Panc1 (cell line): ENCODE data around the gene REELD1. TPM values are rescaled to one million over a fixed set of nuclear protein-coding genes. Genes with fewer than 3 reads are reported as not detected.

Experiments used
- ATAC-seq: fragments of 200-7000 bp; cut with Tn5 transposase; 2 replicates; pipeline ENCODE4 v1.9.1; 2020; ENCODE audit warnings: mild to moderate bottlenecking, moderate library complexity
- BruUV-seq: library from RNA; stranded (reverse); fragments of 400-500 nt; replicated peaks from 2 replicates; lab custom pipeline; 2021; lab: Mats Ljungman, UMichigan
- CTCF ChIA-PET: fragments of 300-600 bp; sonication (Branson Sonifier 250); formaldehyde crosslinking; loops from one replicate; lab custom pipeline; 2022; ENCODE audit warnings: antibody characterized with exemption; lab: Charles Lee
- POLR2A ChIA-PET: fragments of 300-600 bp; sonication (Branson Sonifier 250); formaldehyde crosslinking; loops from one replicate; lab custom pipeline; 2022; ENCODE audit warnings: antibody characterized with exemption; lab: Charles Lee
- DNase-seq: peaks from one replicate; pipeline ENCODE4 v3.0.0-alpha.2; 2010; ENCODE audit warnings: low read depth, low spot score
- H3K27ac ChIP-seq: 2 replicates; pipeline ENCODE4 v1.5.1; 2011; ENCODE audit warnings: mild to moderate bottlenecking, low read length, inconsistent platforms
- H3K27me3 ChIP-seq: fragments of 200-500 bp; sonication (Bioruptor generic); 2 replicates; pipeline ENCODE4 v1.6.0; 2014; ENCODE audit warnings: low read length, inconsistent platforms; ENCODE audit not compliant: control insufficient read depth, insufficient read depth
- H3K36me3 ChIP-seq: fragments of 200-500 bp; sonication (Bioruptor generic); 2 replicates; pipeline ENCODE4 v1.5.1; 2014; ENCODE audit warnings: inconsistent platforms, mild to moderate bottlenecking, low read length, moderate library complexity; ENCODE audit not compliant: control insufficient read depth, insufficient read depth
- H3K4me1 ChIP-seq: 2 replicates; pipeline ENCODE4 v1.5.1; 2011; ENCODE audit warnings: inconsistent platforms, mild to moderate bottlenecking, low read length, moderate library complexity; ENCODE audit not compliant: control insufficient read depth, insufficient read depth
- H3K4me3 ChIP-seq, 2 experiments: 2 replicates each; pipeline ENCODE4 v1.5.1; 2011 to 2012; ENCODE audit warnings: low read depth in 2 of 2, low read length in 2 of 2, mild to moderate bottlenecking in 2 of 2, inconsistent platforms in 1 of 2, moderate library complexity in 1 of 2
- H3K9me3 ChIP-seq: fragments of 200-500 bp; sonication (Bioruptor generic); 2 replicates; pipeline ENCODE4 v1.5.1; 2014; ENCODE audit warnings: low read depth, mild to moderate bottlenecking, inconsistent platforms, low read length, moderate library complexity; ENCODE audit not compliant: control insufficient read depth, insufficient read depth
- POLR2AphosphoS5 ChIP-seq: IDR thresholded peaks from 2 replicates; pipeline ENCODE4 v1.6.1; 2012; ENCODE audit warnings: mild to moderate bottlenecking, low read depth, low read length, moderate library complexity
- SIN3A ChIP-seq: IDR thresholded peaks from 2 replicates; pipeline ENCODE4 v1.6.1; 2012; ENCODE audit warnings: low read depth, mild to moderate bottlenecking, low read length, moderate library complexity, borderline replicate concordance; ENCODE audit not compliant: insufficient read depth
- TCF7L2 ChIP-seq: IDR thresholded peaks from 2 replicates; pipeline ENCODE4 v1.6.1; 2011; ENCODE audit warnings: mild to moderate bottlenecking, low read depth, low read length, inconsistent platforms
- in situ Hi-C: cut with HindIII; loops from 2 replicates; pipeline ENCODE4 v1.10.0; 2016; ENCODE audit warnings: low sequenced_read_pairs, low pct_unique_long_range_greater_than_20kb
- intact Hi-C: fragments of 100-400 bp; cut with micrococcal nuclease; formaldehyde crosslinking; loops from one replicate; pipeline ENCODE4 v1.10.0; 2022; ENCODE audit not compliant: unreplicated experiment
- total RNA-seq: library from RNA; stranded (reverse); gene quantifications from one replicate; pipeline ENCODE4 v1.2.1, GENCODE V29; 2021; ENCODE audit not compliant: unreplicated experiment
- TF ChIP-seq, protein P1 (sequence below): fragments of 450-650 bp; IDR thresholded peaks from 2 replicates; pipeline ENCODE4 v1.5.1; 2017; ENCODE audit warnings: mild to moderate bottlenecking
- TF ChIP-seq, protein P2 (sequence below), 2 experiments: IDR thresholded peaks; 2 replicates each; pipeline ENCODE4 v1.6.1; 2011 to 2012; ENCODE audit warnings: low read depth in 2 of 2, control low read depth in 1 of 2, low read length in 1 of 2, mild to moderate bottlenecking in 1 of 2, moderate library complexity in 1 of 2; ENCODE audit not compliant: insufficient read depth in 1 of 2

REELD1 gene
- total RNA-seq, 1 experiment from 2014 or later = not detected

DNA sequence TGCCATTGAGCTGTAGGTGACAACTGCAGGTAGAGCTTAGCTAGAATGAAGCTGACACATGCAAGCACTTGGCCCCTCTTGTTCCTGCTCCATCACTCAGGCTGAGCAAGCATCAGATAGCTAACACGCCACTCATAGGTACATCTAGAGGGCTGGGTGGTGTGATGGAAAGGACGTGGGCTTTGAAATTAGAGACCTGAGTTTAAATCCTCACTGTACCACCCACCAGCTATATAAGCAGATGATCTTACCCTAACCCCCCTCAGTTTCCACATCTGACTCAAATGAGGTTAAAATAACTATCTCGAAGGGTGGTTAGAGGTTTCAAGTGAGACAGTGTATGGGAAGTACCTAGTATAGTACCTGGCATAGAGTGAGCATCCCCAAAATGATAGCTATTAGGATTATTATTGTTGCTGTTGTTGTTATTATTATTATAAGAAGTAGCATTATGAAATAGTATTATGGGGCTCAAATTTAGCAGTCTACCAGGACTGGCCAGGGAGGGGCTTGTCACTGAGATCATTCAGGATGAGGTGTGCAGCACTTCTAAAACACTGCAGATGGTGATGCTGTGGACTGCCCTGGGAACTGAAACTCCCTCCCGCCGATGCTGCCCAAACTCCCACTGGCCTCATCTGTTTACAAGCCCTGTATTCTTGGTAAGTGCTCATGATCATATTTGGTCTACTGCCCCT is 59.0 kb downstream of the REELD1 start:
- no peak for ATAC-seq
- no TSS peak for BruUV-seq
- Histone ChIP-seq H3K4me1 (no peaks in the 10 kb centered on the region), H3K27me3 (no peaks in the 10 kb centered on the region), H3K4me3 (no peak overlapping the region), H3K36me3 (no peaks in the 10 kb centered on the region), H3K9me3 (no peaks in the 10 kb centered on the region), H3K27ac (no peak overlapping the region)
- TF ChIP-seq SIN3A (no peak), POLR2AphosphoS5 (no peak), TCF7L2 (no peak)
- TF ChIP-seq, protein P1, sequence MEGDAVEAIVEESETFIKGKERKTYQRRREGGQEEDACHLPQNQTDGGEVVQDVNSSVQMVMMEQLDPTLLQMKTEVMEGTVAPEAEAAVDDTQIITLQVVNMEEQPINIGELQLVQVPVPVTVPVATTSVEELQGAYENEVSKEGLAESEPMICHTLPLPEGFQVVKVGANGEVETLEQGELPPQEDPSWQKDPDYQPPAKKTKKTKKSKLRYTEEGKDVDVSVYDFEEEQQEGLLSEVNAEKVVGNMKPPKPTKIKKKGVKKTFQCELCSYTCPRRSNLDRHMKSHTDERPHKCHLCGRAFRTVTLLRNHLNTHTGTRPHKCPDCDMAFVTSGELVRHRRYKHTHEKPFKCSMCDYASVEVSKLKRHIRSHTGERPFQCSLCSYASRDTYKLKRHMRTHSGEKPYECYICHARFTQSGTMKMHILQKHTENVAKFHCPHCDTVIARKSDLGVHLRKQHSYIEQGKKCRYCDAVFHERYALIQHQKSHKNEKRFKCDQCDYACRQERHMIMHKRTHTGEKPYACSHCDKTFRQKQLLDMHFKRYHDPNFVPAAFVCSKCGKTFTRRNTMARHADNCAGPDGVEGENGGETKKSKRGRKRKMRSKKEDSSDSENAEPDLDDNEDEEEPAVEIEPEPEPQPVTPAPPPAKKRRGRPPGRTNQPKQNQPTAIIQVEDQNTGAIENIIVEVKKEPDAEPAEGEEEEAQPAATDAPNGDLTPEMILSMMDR = no peak
- TF ChIP-seq, protein P2, sequence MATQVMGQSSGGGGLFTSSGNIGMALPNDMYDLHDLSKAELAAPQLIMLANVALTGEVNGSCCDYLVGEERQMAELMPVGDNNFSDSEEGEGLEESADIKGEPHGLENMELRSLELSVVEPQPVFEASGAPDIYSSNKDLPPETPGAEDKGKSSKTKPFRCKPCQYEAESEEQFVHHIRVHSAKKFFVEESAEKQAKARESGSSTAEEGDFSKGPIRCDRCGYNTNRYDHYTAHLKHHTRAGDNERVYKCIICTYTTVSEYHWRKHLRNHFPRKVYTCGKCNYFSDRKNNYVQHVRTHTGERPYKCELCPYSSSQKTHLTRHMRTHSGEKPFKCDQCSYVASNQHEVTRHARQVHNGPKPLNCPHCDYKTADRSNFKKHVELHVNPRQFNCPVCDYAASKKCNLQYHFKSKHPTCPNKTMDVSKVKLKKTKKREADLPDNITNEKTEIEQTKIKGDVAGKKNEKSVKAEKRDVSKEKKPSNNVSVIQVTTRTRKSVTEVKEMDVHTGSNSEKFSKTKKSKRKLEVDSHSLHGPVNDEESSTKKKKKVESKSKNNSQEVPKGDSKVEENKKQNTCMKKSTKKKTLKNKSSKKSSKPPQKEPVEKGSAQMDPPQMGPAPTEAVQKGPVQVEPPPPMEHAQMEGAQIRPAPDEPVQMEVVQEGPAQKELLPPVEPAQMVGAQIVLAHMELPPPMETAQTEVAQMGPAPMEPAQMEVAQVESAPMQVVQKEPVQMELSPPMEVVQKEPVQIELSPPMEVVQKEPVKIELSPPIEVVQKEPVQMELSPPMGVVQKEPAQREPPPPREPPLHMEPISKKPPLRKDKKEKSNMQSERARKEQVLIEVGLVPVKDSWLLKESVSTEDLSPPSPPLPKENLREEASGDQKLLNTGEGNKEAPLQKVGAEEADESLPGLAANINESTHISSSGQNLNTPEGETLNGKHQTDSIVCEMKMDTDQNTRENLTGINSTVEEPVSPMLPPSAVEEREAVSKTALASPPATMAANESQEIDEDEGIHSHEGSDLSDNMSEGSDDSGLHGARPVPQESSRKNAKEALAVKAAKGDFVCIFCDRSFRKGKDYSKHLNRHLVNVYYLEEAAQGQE (IDR thresholded peaks at IDR 0.05; ENCODE audit: insufficient read depth in 1 of 2, low read depth in 2 of 2, low read length in 1 of 2) = no peak
- intact Hi-C loops = no loop called here
- in situ Hi-C loops = no loop called here
- ChIA-PET POLR2A (interaction anchor here (0.5 kb wide), 1 partner anchor 136 kb away, joined by 7 read pairs; no protein-coding TSS in a partner anchor), CTCF (no interaction called here)
- no peak for DNase-seq

DNA sequence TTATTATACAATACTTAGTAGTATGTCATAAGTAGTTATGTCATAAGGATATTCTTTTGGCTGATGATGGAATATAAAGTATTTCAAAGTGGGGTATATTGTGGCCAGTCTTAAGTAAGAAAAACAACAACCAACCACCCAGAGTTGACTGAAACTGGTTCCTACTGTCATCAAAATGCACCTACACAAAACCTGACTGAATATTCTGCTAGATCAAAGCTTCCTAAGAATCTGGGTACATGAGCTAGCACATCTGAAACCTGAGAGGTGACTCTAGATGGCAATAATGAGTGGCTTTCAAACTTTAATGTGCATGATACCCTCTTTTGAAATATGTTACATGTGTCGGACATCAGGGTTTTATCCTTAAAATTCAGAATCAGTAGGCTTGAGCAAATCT is 60.4 kb downstream of the REELD1 start:
- Histone ChIP-seq H3K36me3 (no peaks in the 10 kb centered on the region), H3K9me3 (no peaks in the 10 kb centered on the region), H3K4me1 (no peaks in the 10 kb centered on the region), H3K27ac (no peak overlapping the region), H3K27me3 (no peaks in the 10 kb centered on the region), H3K4me3 (no peak overlapping the region)
- ChIA-PET CTCF (no interaction called here), POLR2A (no interaction called here)
- no peak for DNase-seq
- TF ChIP-seq POLR2AphosphoS5 = no peak
- TF ChIP-seq SIN3A = no peak
- TF ChIP-seq, protein P2 (IDR thresholded peaks at IDR 0.05; ENCODE audit: insufficient read depth in 1 of 2, low read depth in 2 of 2, low read length in 1 of 2) = no peak
- no peak for TF ChIP-seq TCF7L2
- TF ChIP-seq, protein P1 = no peak
- no TSS peak for BruUV-seq
- ATAC-seq = no peak
- intact Hi-C loops = no loop called here
- in situ Hi-C loops = no loop called here
